Smooth muscle cell (in vitro differentiated cells): Measurements from ENCODE around the gene INKA1. TPM values are rescaled to one million over a fixed set of nuclear protein-coding genes. Genes with fewer than 3 reads are reported as not detected.
"Not testable (repeated sequence)": the region's sequence is repeated elsewhere in the genome, so short reads cannot be mapped to it uniquely, and the experiment has no call there.

Experiments used
- DNase-seq: peaks from one replicate; lab custom pipeline; 2025; ENCODE audit not compliant: unreplicated experiment; lab: John Stamatoyannopoulos, UW
- H2AFZ ChIP-seq: fragments of 200-600 bp; sonication (generic); 2 replicates; pipeline ENCODE4 v1.6.0; 2016; ENCODE audit warnings: antibody characterized with exemption, low read depth, mild to moderate bottlenecking
- H3F3A ChIP-seq: fragments of 200-600 bp; sonication (generic); 2 replicates; pipeline ENCODE4 v1.6.0; 2017; ENCODE audit warnings: antibody characterized with exemption, low read depth
- H3K27ac ChIP-seq: fragments of 200-600 bp; sonication (generic); 2 replicates; pipeline ENCODE4 v1.5.1; 2016; ENCODE audit warnings: low read depth, mild to moderate bottlenecking
- H3K27me3 ChIP-seq: fragments of 200-600 bp; sonication (generic); 2 replicates; pipeline ENCODE4 v1.6.1; 2016; ENCODE audit warnings: low read depth, mild to moderate bottlenecking
- H3K36me3 ChIP-seq: fragments of 200-600 bp; sonication (generic); 2 replicates; pipeline ENCODE4 v1.5.1; 2016; ENCODE audit warnings: low read depth
- H3K4me1 ChIP-seq: fragments of 200-600 bp; sonication (generic); 2 replicates; pipeline ENCODE4 v1.5.1; 2016; ENCODE audit warnings: low read depth
- H3K4me2 ChIP-seq: fragments of 200-600 bp; sonication (generic); 2 replicates; pipeline ENCODE4 v1.6.0; 2016; ENCODE audit warnings: mild to moderate bottlenecking
- H3K4me3 ChIP-seq: fragments of 200-600 bp; sonication (generic); 2 replicates; pipeline ENCODE4 v1.5.1; 2016; ENCODE audit warnings: mild to moderate bottlenecking
- H3K79me2 ChIP-seq: fragments of 200-600 bp; sonication (generic); 2 replicates; pipeline ENCODE4 v1.6.0; 2016; ENCODE audit warnings: low read depth, mild to moderate bottlenecking
- H3K9ac ChIP-seq: fragments of 200-600 bp; sonication (generic); 2 replicates; pipeline ENCODE4 v1.6.0; 2016; ENCODE audit warnings: low read depth
- H3K9me3 ChIP-seq: fragments of 200-600 bp; sonication (generic); replicated peaks from 2 replicates; pipeline ENCODE4 v1.5.1; 2016; ENCODE audit warnings: low read depth
- H4K20me1 ChIP-seq: fragments of 200-600 bp; sonication (generic); 2 replicates; pipeline ENCODE4 v1.6.0; 2016; ENCODE audit warnings: low read depth
- WGBS: methylation state at CpG from one replicate; pipeline ENCODE4 v1.1.7; 2016; ENCODE audit warnings: low lambda C conversion rate; 5-methylcytosine and 5-hydroxymethylcytosine counted together
- polyA plus RNA-seq: library from polyadenylated mRNA; unstranded; fragments of >200 nt; fragmentation: Nextera tagmentation; extraction: Ambion mirVana; gene quantifications from 2 replicates; pipeline ENCODE4 v1.2.1, GENCODE V29; 2016
- total RNA-seq: library from RNA; depleted of rRNA; stranded (reverse); fragments of >200 nt; gene quantifications from 2 replicates; pipeline ENCODE4 v1.2.3, GENCODE V29; 2014
- TF ChIP-seq, protein P1 (sequence below): fragments of 200-600 bp; sonication (generic); IDR thresholded peaks from 2 replicates; pipeline ENCODE4 v1.5.1; 2017; ENCODE audit warnings: borderline replicate concordance, mild to moderate bottlenecking, antibody characterized with exemption; ENCODE audit not compliant: insufficient read depth, poor library complexity, severe bottlenecking

INKA1 gene
- total and polyA plus RNA-seq, 2 experiments from 2014 or later, result 2.5 to 8.1 TPM

DNA sequence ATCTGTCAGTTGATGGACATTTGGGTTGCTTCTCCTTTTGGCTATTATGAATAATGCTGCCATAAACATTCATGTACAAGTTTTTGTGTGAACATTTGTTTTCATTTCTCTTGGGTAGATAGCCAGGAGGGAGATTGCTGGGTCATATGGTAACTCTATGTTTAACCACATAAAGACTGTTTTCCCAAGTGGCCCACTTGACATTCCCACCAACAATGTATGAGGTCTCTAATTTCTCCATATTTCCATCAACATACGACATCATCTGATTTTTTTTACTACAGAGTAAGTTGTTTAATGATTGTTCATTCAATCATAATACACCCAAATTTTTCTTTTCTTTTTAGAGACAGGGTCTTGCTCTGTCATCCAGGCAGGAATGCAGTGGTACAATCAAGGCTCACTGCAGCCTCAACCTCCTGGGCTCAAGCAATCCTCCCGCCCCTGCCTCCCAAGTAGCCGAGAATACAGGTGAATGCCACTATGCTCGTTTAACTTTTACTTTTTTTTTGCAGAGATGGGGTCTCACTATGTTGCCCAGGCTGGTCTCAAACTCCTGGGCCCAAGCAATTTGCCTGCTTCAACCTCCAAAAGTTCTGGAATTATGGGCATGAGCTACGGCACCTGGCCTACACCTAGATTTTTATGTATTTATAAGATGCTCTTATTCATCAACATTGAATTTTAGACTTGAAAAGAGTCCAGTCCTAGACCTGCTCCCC lies 23.5 kb upstream of the INKA1 start:
- Histone ChIP-seq H3K9me3 (no peaks in the 10 kb centered on the region), H4K20me1 (peaks cover 87% of the 10 kb centered on the region), H3K4me1 (peaks cover 8% of the 10 kb centered on the region), H3K27me3 (no peaks in the 10 kb centered on the region), H3K27ac (no peak overlapping the region), H3F3A (no peaks in the 10 kb centered on the region), H3K9ac (no peak overlapping the region), H3K4me2 (no peak overlapping the region), H3K36me3 (no peaks in the 10 kb centered on the region), H3K4me3 (no peak overlapping the region), H2AFZ (no peak overlapping the region), H3K79me2 (peaks cover 99% of the 10 kb centered on the region)
- WGBS, result 99% methylated on average over 5 of the region's 5 CpGs
- DNase-seq, result no peak
- TF ChIP-seq, protein P1, sequence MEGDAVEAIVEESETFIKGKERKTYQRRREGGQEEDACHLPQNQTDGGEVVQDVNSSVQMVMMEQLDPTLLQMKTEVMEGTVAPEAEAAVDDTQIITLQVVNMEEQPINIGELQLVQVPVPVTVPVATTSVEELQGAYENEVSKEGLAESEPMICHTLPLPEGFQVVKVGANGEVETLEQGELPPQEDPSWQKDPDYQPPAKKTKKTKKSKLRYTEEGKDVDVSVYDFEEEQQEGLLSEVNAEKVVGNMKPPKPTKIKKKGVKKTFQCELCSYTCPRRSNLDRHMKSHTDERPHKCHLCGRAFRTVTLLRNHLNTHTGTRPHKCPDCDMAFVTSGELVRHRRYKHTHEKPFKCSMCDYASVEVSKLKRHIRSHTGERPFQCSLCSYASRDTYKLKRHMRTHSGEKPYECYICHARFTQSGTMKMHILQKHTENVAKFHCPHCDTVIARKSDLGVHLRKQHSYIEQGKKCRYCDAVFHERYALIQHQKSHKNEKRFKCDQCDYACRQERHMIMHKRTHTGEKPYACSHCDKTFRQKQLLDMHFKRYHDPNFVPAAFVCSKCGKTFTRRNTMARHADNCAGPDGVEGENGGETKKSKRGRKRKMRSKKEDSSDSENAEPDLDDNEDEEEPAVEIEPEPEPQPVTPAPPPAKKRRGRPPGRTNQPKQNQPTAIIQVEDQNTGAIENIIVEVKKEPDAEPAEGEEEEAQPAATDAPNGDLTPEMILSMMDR, result no peak

DNA sequence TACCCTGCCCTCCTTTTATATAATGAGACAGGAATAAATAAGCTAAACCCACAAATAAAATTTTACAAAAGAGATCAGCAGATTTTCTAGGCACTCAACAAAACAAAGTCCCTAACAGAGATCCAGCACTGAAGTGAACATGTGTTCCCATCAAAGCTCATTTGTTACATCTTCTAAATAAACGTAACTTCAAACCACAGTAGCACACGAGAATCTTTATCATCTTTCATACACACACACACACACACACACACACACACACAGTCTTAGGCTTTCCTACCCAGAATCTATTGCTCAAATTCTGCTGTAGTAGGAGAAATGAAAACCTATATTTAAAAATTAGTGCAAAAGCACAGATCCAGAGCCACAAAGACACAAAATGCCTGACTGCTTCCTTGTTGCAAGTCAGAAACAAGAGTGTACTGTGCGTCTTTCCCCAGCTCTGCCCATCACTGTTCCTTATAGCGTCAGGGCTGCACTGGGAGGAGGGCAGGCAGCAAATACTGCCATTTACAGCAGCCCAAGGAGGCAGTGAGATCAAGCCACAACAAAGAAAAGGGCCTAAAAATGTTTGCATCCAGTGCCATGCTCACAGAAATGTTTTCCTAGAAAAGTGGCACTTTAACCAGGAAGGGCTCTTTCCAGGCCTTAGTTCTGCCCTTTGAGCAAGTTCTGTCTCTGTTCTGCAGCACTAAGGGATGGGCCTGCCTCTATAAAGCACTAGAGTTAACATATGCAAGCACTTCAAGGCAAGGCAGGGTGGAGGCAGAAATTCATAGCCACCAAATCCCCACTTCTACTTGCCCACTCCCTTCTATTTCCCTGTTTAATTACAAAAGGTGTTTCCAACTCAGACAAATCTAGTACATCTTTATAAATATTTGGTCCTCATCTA lies 22.7 kb upstream of the INKA1 start:
- H3K4me1 ChIP-seq, result peaks cover 15% of the 10 kb centered on the region
- peaks cover 79% of the 10 kb centered on the region for H4K20me1 ChIP-seq
- H3K4me3 ChIP-seq, result no peak overlapping the region
- H3K9me3 ChIP-seq, result no peaks in the 10 kb centered on the region
- H2AFZ ChIP-seq, result no peak overlapping the region
- no peak for DNase-seq
- H3K36me3 ChIP-seq, result no peaks in the 10 kb centered on the region
- WGBS, result 91% methylated on average over 4 of the region's 4 CpGs
- TF ChIP-seq, protein P1, result no peak
- peaks cover 99% of the 10 kb centered on the region for H3K79me2 ChIP-seq
- no peak overlapping the region for H3K4me2 ChIP-seq
- no peaks in the 10 kb centered on the region for H3F3A ChIP-seq
- H3K27me3 ChIP-seq, result no peaks in the 10 kb centered on the region
- H3K9ac ChIP-seq, result no peak overlapping the region
- no peak overlapping the region for H3K27ac ChIP-seq

DNA sequence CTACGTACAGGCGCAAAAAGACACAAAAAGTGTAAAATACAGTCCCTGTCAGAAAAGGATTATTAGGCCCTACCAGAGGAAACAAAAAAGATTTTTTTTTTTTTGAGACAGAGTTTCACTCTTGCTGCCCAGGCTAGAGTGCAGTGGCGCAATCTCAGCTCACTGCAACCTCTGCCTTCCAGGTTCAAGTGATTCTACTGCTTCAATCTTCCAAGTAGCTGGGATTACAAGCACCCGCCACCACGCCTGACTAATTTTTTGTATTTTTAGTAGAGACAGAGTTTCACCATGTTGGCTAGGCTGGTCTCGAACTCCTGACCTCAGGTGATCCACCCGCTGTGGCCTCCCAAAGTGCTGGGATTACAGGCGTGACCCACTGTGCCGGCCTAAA lies 22.1 kb upstream of the INKA1 start:
- DNase-seq, H3K9me3 ChIP-seq, H3K4me3 ChIP-seq, H3K27me3 ChIP-seq, H3K4me2 ChIP-seq, H3F3A ChIP-seq, H3K9ac ChIP-seq, H3K36me3 ChIP-seq, H2AFZ ChIP-seq: not testable (repeated sequence)
- Histone ChIP-seq H3K4me1 (peaks cover 19% of the 10 kb centered on the region), H3K79me2 (peaks cover 99% of the 10 kb centered on the region), H4K20me1 (peaks cover 72% of the 10 kb centered on the region), H3K27ac (peak overlapping the region; percentile 9)
- 84% methylated on average over 9 of the region's 9 CpGs for WGBS

DNA sequence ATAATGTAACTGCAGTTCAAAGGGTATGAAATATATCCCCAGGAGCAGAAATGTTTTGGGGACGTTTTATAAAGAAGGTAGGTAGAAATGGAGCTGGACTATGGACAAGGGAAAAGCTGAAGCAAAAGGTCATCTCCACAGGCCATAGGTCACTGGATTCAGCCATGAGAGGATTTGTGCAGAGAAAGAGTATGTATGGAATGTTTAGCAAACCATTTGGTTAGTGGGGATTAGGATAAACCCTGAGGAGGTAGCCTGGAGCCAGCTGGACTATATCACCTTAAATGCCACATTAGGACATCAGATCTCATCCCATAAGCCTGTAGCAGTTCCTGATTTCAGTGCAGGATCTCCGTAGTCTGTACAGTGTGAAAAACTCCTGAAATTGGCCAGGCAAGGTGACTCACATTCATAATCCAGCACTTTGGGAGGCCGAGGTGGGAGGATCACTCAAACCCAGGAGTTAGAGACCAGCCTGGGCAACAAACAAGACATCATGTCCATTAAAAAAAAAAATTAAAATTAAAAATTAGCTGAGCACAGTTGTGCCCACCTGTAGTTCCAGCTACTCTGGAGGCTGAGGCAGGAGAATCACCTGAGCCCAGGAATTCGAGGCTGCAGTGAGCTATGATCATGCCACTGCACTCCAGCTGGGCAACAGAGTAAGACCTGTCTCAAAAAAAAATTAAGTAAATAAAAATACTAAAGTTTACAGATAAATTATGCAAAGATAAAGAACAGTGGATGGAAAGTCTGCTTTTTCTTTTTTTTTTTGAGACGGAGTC lies 21.5 kb upstream of the INKA1 start:
- peaks cover 66% of the 10 kb centered on the region for H4K20me1 ChIP-seq
- TF ChIP-seq, protein P1, result no peak
- no peak overlapping the region for H3K4me3 ChIP-seq
- H3K27ac ChIP-seq, result peak overlapping the region; percentile 9
- 71% methylated on average over 5 of the region's 5 CpGs for WGBS
- H3K4me1 ChIP-seq, result peaks cover 19% of the 10 kb centered on the region
- no peak overlapping the region for H3K9ac ChIP-seq
- no peaks in the 10 kb centered on the region for H3K27me3 ChIP-seq
- no peaks in the 10 kb centered on the region for H3K9me3 ChIP-seq
- H3K36me3 ChIP-seq, result no peaks in the 10 kb centered on the region
- no peak for DNase-seq
- H3K4me2 ChIP-seq, result no peak overlapping the region
- H3F3A ChIP-seq, result no peaks in the 10 kb centered on the region
- H2AFZ ChIP-seq, result no peak overlapping the region
- H3K79me2 ChIP-seq, result peaks cover 96% of the 10 kb centered on the region

DNA sequence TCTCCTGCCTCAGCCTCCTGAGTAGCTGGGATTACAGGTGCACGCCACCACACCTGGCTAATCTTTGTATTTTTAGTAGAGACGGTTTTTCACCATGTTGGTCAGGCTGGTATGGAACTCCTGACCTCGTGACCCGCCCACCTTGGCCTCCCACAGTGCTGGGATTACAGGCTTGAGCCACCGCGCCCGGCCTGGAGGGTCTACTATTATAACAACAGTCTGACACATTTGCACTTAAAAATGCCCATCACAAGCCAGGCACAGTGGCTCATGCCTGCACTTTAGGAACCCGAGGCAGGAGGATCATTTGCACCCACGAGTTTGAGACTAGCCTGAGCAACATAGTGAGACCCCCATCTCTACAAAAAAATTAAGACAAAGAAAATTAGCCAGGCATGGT lies 20.8 kb upstream of the INKA1 start:
- peaks cover 89% of the 10 kb centered on the region for H3K79me2 ChIP-seq
- H3K4me1 ChIP-seq, result peaks cover 23% of the 10 kb centered on the region
- peaks cover 59% of the 10 kb centered on the region for H4K20me1 ChIP-seq
- not testable (repeated sequence) for H3K27ac ChIP-seq, H3K4me3 ChIP-seq, H2AFZ ChIP-seq, DNase-seq, H3K4me2 ChIP-seq, H3K36me3 ChIP-seq, H3F3A ChIP-seq, H3K9ac ChIP-seq, H3K27me3 ChIP-seq, H3K9me3 ChIP-seq
- WGBS, result 95% methylated on average over 9 of the region's 9 CpGs
